Measurements from ENCODE around the gene RBSN. TPM values are rescaled to one million over a fixed set of nuclear protein-coding genes. Genes with fewer than 3 reads are reported as not detected.

Gene RBSN
- total RNA-seq, 2 experiments from 2014 or later = 20.5 to 22.9 TPM

DNA sequence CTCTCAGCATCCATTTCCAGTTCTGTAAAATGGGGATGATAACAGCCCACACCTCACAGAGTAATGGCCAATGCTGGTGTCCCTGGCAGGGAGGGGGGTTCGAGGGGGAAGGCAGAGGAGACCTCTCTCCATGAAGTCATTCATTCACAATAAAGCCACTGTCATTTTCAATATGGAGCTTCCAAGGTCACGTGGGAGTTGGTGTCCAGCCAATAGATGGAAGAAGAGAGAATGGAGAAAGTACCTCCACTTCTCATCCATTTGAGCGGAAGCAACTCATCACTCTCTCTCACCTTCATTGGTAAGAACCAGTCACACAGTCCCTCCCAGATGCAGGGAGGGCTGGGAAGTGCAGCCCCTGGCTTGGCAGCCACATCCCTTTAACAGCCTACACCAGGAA, 14.9 kb upstream of the RBSN start:
- H3K9me3 Mint-ChIP-seq = peaks cover 1% of the 10 kb centered on the region
- no peak overlapping the region for H3K27ac Mint-ChIP-seq
- no peak overlapping the region for H3K4me3 Mint-ChIP-seq
- ChIA-PET POLR2A (no interaction called here), CTCF (interaction anchor here (1.1 kb wide), 1 partner anchor 9 kb away, joined by 6 read pairs; no protein-coding TSS in a partner anchor)
- peaks cover 4% of the 10 kb centered on the region for H3K4me1 Mint-ChIP-seq
- H3K36me3 Mint-ChIP-seq (ENCODE audit: low read depth) = no peaks in the 10 kb centered on the region
- DNase-seq = no peak
- peaks cover 4% of the 10 kb centered on the region for H3K27me3 Mint-ChIP-seq

DNA sequence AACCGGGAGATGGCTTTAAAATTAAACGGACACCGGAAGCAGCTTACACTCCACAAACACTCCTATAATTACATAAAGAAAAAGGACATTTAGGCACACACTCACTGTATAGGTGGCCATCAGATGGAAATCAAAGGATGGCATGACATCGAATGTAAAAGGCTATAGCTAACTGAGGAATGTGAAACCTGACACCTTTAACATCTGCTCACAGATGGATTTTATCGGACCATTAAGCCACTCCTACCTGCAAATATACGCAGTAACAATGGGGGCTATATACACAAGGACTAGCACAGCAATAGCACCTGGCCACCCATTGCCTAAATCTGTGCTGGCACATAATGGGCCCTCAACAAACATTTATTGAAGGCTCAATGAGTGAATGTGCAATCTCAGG, 14.5 kb upstream of the RBSN start:
- no peak overlapping the region for H3K27ac Mint-ChIP-seq
- CTCF ChIA-PET = interaction anchor here (0.6 to 1.1 kb wide), 2 partner anchors 9 to 913 kb away, joined by 3 to 6 read pairs; no protein-coding TSS in a partner anchor

DNA sequence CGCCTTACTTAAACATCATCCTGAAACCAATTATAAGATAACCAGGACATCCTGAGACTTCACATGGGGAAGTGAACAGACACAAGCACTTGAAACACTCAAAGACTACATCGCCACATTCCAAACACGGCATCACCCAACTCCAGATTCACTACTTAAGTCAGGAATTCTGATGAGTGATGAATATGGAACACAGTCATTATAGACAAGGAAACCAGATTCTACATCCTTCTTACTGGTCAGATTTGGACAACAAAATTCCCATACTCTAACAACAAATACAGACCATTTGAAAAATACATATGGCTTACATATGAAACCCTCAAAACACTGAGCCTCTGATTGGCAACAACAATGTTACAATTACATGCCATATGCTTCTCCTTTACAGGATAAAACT, 13.1 kb upstream of the RBSN start:
- POLR2A ChIA-PET = no interaction called here
- Mint-ChIP-seq H3K27me3 (peaks cover 5% of the 10 kb centered on the region), H3K4me1 (peaks cover 6% of the 10 kb centered on the region), H3K9me3 (peaks cover 1% of the 10 kb centered on the region), H3K27ac (no peak overlapping the region), H3K36me3 (ENCODE audit: low read depth) (no peaks in the 10 kb centered on the region), H3K4me3 (no peak overlapping the region)
- DNase-seq = no peak
- CTCF ChIA-PET = interaction anchor here (0.8 kb wide), 1 partner anchor 87 kb away, joined by 3 read pairs; no protein-coding TSS in a partner anchor

More for the DNA sequence above, 14.5 kb upstream of the RBSN start:
- Mint-ChIP-seq H3K27me3 (peaks cover 5% of the 10 kb centered on the region), H3K4me3 (no peak overlapping the region), H3K4me1 (peaks cover 2% of the 10 kb centered on the region), H3K9me3 (peaks cover 1% of the 10 kb centered on the region), H3K36me3 (ENCODE audit: low read depth) (no peaks in the 10 kb centered on the region)
- no peak for DNase-seq
- POLR2A ChIA-PET = no interaction called here

DNA sequence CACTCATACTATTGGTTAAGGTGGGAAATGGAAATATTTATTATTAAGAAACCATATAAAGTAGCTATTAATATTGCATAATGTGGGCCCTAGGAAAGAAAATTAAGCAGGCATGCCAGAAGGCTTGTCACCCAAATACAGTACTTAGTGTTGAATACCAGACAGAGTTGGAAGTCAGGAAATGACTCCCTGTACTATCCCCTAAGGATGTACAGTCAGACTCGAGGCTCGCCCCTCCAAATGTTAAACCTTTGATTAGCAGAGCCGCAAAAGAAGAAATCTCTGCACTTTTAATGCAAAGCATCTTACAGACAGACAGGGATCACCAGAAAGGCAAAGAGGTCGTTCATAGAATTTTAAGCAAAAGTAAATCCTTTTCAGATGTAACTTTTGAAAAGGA, 11.3 kb upstream of the RBSN start:
- H3K4me1 Mint-ChIP-seq = peaks cover 6% of the 10 kb centered on the region
- H3K4me3 Mint-ChIP-seq = no peak overlapping the region
- H3K9me3 Mint-ChIP-seq = no peaks in the 10 kb centered on the region
- DNase-seq = no peak
- ChIA-PET POLR2A (no interaction called here), CTCF (interaction anchor here (0.5 to 2.9 kb wide), 5 partner anchors 9 to 727 kb away, joined by 3 to 13 read pairs (median 6); partner anchors contain the start of gene RBSN)
- peaks cover 10% of the 10 kb centered on the region for H3K27me3 Mint-ChIP-seq
- H3K27ac Mint-ChIP-seq = no peak overlapping the region
- H3K36me3 Mint-ChIP-seq (ENCODE audit: low read depth) = no peaks in the 10 kb centered on the region

DNA sequence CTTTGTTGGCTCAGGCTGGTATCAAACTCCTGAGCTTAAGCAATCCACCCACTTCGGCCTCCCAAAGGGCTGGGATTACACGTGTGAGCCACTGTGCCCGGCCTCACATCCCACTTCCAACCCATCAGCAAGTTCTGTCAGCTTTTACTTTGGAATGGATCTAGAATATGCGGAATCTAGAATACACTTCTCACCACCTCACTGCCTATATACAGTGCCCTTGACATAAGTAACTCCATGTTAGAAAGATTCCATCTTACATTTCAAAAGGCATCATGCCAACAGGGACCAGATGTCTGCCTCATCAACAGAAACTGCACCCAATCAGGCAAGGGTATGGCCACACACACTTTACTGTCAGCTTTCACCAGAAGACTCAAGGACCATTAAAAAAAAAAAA, 9.9 kb upstream of the RBSN start:
- Mint-ChIP-seq H3K4me3 (no peak overlapping the region), H3K4me1 (peaks cover 6% of the 10 kb centered on the region), H3K27me3 (peaks cover 10% of the 10 kb centered on the region), H3K27ac (no peak overlapping the region), H3K9me3 (no peaks in the 10 kb centered on the region), H3K36me3 (ENCODE audit: low read depth) (no peaks in the 10 kb centered on the region)
- ChIA-PET CTCF (interaction anchor here (0.5 to 2.9 kb wide), 13 partner anchors 8 to 1076 kb away, joined by 3 to 13 read pairs (median 4); partner anchors contain the start of genes CAPN7 and RBSN), POLR2A (no interaction called here)
- no peak for DNase-seq

DNA sequence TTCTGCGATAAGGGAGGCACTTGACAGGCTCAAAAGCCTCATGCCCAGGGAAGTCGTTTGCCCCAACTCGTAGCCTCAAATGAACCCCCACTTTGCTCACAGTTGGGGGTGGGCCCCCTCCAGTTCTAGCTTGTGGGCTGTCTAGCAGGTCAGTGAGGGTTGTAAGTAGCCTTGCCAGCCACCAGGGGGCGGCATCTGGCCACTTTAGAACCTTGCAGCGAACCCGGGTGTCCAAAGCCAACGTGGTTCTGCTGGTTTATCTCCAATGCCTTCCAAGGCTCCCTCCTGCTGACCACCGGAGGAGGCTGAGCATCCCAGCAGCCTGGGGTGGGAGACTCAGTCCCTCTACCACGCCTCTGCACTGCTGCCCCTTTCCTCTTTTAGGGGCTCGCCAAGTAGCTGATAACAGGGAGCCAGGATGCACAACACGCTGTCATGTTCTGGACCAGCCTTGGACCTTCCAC, 9.2 kb upstream of the RBSN start:
- POLR2A ChIA-PET = interaction anchor here (0.6 kb wide), 1 partner anchor 9 kb away, joined by 4 read pairs; the partner anchor contains the start of gene RBSN
- DNase-seq = peak; percentile 77
- Mint-ChIP-seq H3K4me1 (peaks cover 6% of the 10 kb centered on the region), H3K36me3 (ENCODE audit: low read depth) (no peaks in the 10 kb centered on the region), H3K27ac (no peak overlapping the region), H3K27me3 (peaks cover 10% of the 10 kb centered on the region), H3K9me3 (no peaks in the 10 kb centered on the region), H3K4me3 (no peak overlapping the region)
- CTCF ChIA-PET = interaction anchor here (0.5 to 2.9 kb wide), 13 partner anchors 9 to 490 kb away, joined by 3 to 13 read pairs (median 3); partner anchors contain the start of genes CAPN7 and RBSN

DNA sequence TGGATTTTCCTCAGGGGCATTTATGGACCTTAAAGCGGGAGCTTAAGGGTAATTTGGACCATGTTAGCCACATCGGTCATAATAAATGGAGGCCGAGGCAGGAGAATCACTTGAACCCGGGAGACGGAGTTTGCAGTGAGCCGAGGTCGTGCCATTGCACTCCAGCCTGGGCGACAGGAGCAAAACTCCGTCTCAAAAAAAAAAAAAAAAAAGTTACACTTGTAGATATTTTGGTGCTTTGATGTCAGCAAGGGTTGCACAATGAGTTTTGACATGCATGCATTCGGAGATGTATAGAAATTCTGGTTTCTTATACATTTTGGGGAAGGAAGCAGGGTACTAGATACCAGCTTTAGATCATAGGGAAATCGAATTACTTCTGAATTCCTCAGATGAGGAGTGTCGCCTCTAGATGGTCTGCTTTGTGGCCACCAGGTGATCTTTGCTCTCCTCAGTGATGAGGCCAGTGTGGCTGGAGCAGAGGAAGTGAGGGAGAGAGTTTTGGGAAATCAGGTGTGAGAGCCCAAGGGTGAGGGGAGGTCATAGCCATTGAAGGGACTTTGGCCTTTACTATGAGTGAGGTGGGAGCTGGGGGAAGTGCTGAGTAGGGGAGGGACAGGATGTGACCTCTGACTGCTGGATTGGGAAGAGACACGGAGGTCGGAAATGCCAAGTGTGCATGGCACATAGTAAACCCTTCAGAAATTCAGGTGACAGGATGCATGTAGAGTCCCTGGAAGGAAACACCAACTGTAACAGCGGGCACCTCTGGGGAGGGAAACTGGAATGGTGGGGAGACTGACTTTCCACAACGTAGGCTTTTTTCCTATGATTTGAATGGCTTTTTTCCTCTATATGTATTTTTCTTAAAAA, 8.4 kb upstream of the RBSN start:
- POLR2A ChIA-PET = interaction anchor here (0.6 kb wide), 1 partner anchor 152 kb away, joined by 7 read pairs; no protein-coding TSS in a partner anchor
- peaks cover 12% of the 10 kb centered on the region for H3K4me1 Mint-ChIP-seq
- H3K4me3 Mint-ChIP-seq = no peak overlapping the region
- no peaks in the 10 kb centered on the region for H3K9me3 Mint-ChIP-seq
- H3K36me3 Mint-ChIP-seq (ENCODE audit: low read depth) = no peaks in the 10 kb centered on the region
- peaks cover 10% of the 10 kb centered on the region for H3K27me3 Mint-ChIP-seq
- H3K27ac Mint-ChIP-seq = no peak overlapping the region
- CTCF ChIA-PET = interaction anchor here (0.8 to 2.9 kb wide), 10 partner anchors 8 to 161 kb away, joined by 3 to 13 read pairs (median 5); partner anchors contain the start of genes CAPN7 and RBSN
- DNase-seq = no peak

DNA sequence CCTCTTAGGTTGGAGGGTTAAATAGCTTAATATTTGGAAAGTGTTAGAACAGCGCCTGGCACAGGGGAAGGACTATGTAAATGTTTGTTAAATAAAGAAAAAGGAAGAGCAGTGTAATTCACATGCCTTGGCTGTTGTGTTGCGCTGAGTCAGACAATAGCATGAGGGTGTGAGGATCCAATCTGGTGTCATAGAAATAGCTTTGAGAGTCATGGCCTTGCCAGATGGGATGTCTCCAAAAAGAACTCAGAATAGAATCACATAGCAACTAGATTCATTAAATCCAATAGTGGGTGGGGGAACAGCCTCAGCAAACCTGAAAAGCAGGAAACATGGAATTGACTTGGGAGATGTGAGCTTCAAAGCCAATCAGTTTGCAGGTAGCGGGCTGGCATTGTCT, 3.9 kb upstream of the RBSN start:
- H3K4me1 Mint-ChIP-seq = peaks cover 38% of the 10 kb centered on the region
- no peaks in the 10 kb centered on the region for H3K9me3 Mint-ChIP-seq
- peak overlapping the region; percentile 0 for H3K27ac Mint-ChIP-seq
- peaks cover 6% of the 10 kb centered on the region for H3K36me3 Mint-ChIP-seq (ENCODE audit: low read depth)
- no peak overlapping the region for H3K4me3 Mint-ChIP-seq
- H3K27me3 Mint-ChIP-seq = peaks cover 4% of the 10 kb centered on the region
- POLR2A ChIA-PET = no interaction called here
- DNase-seq = no peak
- CTCF ChIA-PET = interaction anchor here (1.0 kb wide), 1 partner anchor 51 kb away, joined by 3 read pairs; no protein-coding TSS in a partner anchor

DNA sequence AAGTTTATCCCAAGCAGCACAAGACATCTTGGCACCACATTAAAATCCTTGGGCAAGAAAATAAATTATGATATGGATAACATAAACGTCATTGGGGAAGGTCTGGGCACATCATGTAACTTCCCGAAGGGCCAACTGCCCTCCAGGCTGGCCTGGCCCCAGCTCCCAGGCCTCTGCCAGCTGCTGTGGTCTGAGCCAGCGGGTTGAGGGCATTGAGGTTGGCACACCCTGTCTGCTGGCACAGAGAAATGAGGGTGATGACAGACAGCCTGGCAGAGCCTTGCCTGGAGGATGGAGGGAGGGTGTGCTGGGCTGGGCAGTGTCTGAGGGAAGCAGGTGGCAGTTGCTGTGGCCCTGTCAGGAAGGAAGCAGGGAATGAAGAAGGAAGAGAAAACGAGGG, 3.3 kb upstream of the RBSN start:
- DNase-seq = no peak
- Mint-ChIP-seq H3K9me3 (no peaks in the 10 kb centered on the region), H3K4me3 (no peak overlapping the region), H3K27ac (no peak overlapping the region), H3K27me3 (peaks cover 4% of the 10 kb centered on the region), H3K36me3 (ENCODE audit: low read depth) (peaks cover 7% of the 10 kb centered on the region), H3K4me1 (peaks cover 40% of the 10 kb centered on the region)
- ChIA-PET CTCF (interaction anchor here (1.0 kb wide), 1 partner anchor 50 kb away, joined by 3 read pairs; no protein-coding TSS in a partner anchor), POLR2A (no interaction called here)

DNA sequence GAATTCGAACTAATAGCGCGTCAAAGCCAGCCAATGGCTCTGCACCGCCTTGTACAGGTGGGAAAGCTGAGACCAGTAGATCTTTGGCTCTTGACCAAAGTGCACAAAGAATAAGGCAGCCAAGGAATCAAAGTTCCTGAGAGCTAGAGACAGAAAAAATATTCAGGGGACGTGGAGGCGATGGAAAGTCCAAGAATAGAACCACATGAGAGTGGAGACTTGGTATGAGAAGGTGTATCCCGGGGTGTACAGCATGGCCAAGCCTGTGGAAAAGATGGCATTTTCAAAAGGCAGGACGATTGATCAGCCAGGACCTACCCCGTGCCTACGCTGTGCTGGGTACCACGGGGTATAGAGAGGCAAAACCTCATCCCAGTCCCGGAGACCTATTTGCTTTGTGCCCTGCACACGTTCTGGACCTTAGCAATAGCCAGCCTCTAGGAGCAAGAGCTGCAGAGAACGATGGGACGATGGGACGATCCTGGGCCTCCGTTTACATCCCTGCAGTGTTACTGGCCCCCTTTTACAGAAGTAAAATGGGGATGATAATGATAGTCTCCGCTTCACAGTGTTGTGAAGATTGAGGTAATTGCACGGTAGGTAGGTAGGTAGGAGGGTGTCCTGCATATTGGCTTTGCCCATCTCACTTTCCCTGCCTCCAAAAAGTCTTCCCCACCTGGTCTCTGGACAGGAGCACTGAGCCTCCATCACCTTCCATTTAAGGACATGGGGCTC, 583 bp upstream of the RBSN start:
- no peaks in the 10 kb centered on the region for H3K9me3 Mint-ChIP-seq
- CTCF ChIA-PET = interaction anchor here (1.7 to 2.1 kb wide), 2 partner anchors 9 to 168 kb away, joined by 5 to 13 read pairs; no protein-coding TSS in a partner anchor
- POLR2A ChIA-PET = no interaction called here
- no peak for DNase-seq
- peak overlapping the region; percentile 98 for H3K27ac Mint-ChIP-seq
- H3K4me3 Mint-ChIP-seq = peak overlapping the region; percentile 94
- H3K4me1 Mint-ChIP-seq = peaks cover 52% of the 10 kb centered on the region
- H3K27me3 Mint-ChIP-seq = no peaks in the 10 kb centered on the region
- peaks cover 25% of the 10 kb centered on the region for H3K36me3 Mint-ChIP-seq (ENCODE audit: low read depth)

DNA sequence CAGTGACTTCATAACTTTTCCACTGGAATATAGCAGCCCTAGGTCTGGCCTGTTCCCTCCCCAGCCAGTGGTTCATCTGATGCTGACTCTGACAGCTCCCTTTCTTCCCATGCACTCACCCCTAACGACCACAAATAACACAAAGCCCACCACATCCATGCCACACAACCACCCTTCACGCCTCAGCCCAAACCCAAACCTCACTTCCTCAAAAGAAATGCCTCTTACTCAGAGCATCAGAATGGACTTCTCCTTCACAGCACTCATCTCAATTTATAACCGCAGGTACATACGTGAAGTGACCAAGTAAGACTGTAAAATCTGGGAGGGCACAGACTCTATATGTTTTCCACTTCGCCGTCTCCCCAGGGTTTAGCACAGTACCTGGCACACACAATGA, 1.1 kb downstream of the RBSN start:
- Mint-ChIP-seq H3K27me3 (no peaks in the 10 kb centered on the region), H3K9me3 (no peaks in the 10 kb centered on the region), H3K4me3 (peak overlapping the region; percentile 94), H3K27ac (peak overlapping the region; percentile 98), H3K36me3 (ENCODE audit: low read depth) (peaks cover 33% of the 10 kb centered on the region), H3K4me1 (peaks cover 54% of the 10 kb centered on the region)
- DNase-seq = peak; percentile 40
- ChIA-PET POLR2A (no interaction called here), CTCF (interaction anchor here (1.7 to 2.1 kb wide), 2 partner anchors 11 to 170 kb away, joined by 5 to 13 read pairs; no protein-coding TSS in a partner anchor)

DNA sequence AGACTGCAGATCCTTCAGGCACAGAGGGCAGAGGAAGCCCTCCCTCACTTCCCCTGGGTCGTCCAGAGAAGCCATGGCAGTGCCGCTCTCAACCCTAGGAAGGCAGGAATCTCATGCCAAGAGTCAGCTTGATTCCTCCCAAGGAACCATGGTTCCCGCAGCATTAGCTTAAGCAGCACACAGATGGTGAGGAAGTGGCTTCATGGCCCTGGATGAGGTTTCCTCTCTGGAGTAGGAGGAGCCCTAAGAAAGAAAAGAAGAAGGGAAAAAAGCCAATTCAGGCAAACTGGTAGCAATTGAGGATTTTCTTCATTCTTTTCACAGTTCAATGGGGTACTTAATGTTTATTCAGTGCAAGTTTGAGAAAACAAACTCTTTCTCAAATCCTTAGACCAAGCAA, 2.9 kb downstream of the RBSN start:
- POLR2A ChIA-PET = no interaction called here
- Mint-ChIP-seq H3K4me3 (no peak overlapping the region), H3K4me1 (peaks cover 38% of the 10 kb centered on the region), H3K9me3 (no peaks in the 10 kb centered on the region), H3K36me3 (ENCODE audit: low read depth) (peaks cover 41% of the 10 kb centered on the region), H3K27ac (no peak overlapping the region), H3K27me3 (no peaks in the 10 kb centered on the region)
- CTCF ChIA-PET = interaction anchor here (2.0 kb wide), 1 partner anchor 12 kb away, joined by 7 read pairs; no protein-coding TSS in a partner anchor
- DNase-seq = no peak
